Mucosa of gallbladder (tissue), 1 donor: Measurements from ENCODE around the gene FGF18. TPM values are rescaled to one million over a fixed set of nuclear protein-coding genes. Genes with fewer than 3 reads are reported as not detected.
"Not testable (repeated sequence)": the region's sequence is repeated elsewhere in the genome, so short reads cannot be mapped to it uniquely, and the experiment has no call there.

Source experiments
- DNase-seq: peaks from one replicate; pipeline ENCODE4 v3.0.0-alpha.2; 2020; ENCODE audit warnings: low spot score
- total RNA-seq: library from RNA; stranded (reverse); gene quantifications from one replicate; pipeline ENCODE4 v1.2.1, GENCODE V29; 2021
- donor health status: DM: no; HTN: no; CAD: no.

FGF18 gene
- total RNA-seq, result 0.63 TPM

GRCh38 chr5:171418982-171419687 lies at the start of gene FGF18:
Gene FGF18, plus strand, starts transcription at chr5:171419647. Its CDS starts 553 bp downstream, at chr5:171420200.
- no peak for DNase-seq

GRCh38 chr5:171369898-171370297 lies 49.5 kb upstream of the FGF18 start:
- DNase-seq, result no peak

DNA sequence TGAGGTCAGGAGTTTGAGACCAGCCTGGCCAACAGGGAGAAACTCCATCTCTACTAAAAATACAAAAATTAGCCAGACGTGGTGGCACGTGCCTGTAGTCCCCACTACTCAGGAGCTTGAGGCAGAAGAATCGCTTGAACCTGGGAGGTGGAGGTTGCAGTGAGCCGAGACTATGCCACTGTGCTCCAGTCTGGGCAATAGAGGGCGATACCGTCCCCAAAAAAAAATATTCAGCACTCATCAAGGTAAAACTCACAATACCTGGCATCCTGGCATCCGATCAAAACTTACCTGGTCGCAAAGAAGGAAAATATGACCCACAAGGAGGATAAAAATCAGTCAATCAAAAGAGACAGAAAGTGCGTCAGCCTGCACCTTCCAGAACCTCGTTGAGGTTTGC lies 48.6 kb upstream of the FGF18 start:
- not testable (repeated sequence) for DNase-seq

DNA sequence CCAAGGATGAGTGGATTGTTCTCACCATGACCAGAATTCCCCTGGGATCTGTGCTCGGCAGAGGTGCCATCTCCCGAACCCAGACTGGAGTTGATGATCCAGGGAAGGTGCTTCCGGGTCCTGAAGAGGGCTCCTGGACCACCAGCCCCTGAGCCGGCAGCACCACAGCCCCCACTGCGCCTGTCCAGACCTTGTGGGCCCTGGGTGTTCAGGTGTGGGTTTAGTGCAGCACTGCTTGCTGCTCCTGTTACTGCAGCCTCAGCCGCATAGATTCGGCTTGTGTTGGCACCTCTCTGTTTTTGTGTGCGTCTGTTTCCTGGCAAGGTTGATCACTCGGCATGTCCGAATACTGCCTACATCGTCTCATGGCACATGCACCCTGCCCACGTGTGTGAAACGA lies 48.1 kb upstream of the FGF18 start:
- no peak for DNase-seq

GRCh38 chr5:171379961-171380360 lies 39.5 kb upstream of the FGF18 start:
- no peak for DNase-seq

DNA sequence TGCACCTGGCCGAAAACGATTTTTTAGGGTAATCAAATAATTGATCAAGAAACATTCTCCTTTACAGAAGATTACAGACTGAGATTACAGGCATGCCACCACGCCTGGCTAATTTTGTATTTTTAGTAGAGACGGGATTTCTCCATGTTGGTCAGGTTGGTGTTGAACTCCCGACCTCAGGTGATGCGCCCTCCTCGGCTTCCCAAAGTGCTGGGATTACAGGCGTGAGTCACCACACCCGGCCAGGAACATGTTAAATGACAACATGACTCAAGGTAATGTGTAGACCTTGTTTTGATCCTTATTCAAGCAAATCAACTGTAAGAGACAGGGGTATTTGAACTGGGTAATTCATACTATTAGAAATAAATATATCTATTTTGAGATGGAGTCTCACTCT lies 35.0 kb upstream of the FGF18 start:
- not testable (repeated sequence) for DNase-seq

- DNase-seq, result not testable (repeated sequence)
These were observed 34.4 kb upstream of the FGF18 start for GRCh38 chr5:171384999-171385398.

DNA sequence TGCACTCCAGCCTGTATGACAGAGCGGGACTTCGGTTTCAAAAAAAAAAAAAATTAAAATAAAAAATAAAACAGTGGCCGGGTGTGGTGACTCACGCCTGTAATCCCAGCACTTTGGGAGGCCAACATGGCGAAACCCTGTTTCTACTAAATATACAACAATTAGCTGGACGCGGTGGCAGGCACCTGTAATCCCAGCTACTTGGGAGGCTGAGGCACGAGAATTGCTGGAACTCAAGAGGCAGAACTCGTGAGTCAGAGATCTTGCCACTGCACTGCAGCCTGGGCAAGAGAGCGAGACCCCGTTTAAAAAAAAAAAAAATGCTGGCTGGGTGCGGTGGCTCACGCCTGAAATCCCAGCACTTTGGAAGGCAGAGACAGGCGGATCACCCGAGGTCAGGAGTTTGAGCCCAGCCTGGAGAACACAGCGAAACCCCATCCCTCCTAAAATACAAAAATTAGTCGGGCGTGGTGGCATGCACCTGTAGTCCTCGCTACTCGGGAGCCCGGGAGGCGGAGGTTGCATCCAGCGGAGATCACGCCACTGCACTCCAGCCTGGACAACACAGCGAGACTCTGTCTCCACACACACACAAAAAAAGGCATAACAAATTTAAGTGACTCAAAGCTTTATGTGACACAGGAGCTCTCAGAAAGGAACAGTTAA lies 33.3 kb upstream of the FGF18 start:
- DNase-seq, result no peak

GRCh38 chr5:171386861-171387344 lies 32.5 kb upstream of the FGF18 start:
- no peak for DNase-seq

DNA sequence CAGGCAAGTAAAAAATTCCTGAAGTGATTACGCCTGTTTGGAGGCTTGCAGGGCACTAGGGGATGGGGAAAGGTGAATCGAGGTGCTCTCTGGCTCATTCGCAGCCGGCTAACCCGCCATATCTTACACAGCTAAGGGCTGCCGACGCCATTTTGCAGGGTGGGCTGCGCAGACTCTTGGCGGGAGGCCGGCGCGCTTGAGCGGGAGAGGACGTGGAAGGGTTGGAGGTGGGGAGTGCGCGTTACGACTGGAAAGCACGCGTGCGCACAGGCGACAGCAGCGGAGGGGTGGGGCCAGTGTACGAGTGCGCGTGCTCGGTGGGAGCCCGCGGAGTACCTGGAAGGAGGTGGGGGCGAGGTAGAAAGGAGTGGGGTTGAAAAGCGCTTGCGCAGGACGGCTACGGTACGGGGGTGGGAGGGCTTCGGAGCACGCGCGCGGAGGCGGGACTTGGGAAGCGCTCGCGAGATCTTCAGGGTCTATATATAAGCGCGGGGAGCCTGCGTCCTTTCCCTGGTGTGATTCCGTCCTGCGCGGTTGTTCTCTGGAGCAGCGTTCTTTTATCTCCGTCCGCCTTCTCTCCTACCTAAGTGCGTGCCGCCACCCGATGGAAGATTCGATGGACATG lies 32.0 kb upstream of the FGF18 start, which contains the start of gene NPM1:
Gene NPM1 (plus strand): TSS at position 505 of the 625 bp plus-strand sequence. CDS start 100 bp downstream, at position 605.
- DNase-seq, result peak; percentile 97

- DNase-seq, result peak; percentile 75
These were observed 31.3 kb upstream of the FGF18 start for GRCh38 chr5:171387970-171388815.

DNA sequence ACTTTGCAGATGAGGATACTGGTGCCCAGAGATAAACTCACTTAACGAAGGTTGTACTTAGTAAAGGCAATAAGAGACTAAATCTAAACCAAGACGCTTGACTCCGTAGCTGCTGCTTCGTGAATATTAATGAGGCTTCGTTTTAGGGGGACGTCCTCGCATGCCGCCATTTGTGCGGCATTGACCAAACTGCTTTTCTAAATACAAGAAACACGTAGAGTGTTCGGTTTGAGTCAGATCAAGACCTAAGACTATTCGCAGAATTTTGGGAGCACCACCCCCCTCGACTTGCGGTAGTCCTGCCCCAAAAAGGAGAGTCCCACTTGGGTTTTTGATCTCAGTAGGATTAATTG lies 30.7 kb upstream of the FGF18 start:
- no peak for DNase-seq

DNA sequence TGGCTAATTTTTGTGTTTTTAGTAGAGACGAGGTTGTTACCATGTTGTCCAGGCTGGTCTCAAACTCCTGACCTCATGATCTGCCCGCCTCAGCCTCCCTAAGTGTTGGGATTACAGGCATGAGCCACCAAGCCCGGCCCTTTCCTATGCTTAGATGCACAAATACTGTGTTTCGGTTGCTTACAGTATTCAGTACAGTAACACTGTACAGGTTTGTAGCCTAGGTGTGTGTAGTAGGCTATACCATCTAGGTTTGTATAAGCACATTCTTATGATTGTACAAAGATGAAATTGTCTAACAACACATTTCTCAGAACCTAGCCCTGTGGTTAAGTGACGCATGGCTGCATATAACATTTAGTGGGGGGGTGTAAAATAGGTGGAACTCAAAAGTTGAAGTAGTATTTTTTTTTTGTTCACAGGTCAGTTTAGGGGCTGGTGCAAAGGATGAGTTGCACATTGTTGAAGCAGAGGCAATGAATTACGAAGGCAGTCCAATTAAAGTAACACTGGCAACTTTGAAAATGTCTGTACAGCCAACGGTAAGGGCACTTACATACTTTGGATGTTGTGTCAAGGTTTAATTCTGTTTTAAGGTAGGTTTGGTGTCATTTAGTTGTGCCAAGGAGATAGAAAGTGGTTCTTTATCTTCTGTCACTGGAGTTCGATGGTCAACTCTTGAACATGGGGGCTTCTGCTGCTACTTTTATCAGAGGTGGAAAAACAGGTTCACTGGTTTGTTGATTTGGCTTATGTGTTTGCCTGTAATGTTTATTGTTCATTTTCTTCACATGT lies 28.4 kb upstream of the FGF18 start:
- DNase-seq, result no peak

DNA sequence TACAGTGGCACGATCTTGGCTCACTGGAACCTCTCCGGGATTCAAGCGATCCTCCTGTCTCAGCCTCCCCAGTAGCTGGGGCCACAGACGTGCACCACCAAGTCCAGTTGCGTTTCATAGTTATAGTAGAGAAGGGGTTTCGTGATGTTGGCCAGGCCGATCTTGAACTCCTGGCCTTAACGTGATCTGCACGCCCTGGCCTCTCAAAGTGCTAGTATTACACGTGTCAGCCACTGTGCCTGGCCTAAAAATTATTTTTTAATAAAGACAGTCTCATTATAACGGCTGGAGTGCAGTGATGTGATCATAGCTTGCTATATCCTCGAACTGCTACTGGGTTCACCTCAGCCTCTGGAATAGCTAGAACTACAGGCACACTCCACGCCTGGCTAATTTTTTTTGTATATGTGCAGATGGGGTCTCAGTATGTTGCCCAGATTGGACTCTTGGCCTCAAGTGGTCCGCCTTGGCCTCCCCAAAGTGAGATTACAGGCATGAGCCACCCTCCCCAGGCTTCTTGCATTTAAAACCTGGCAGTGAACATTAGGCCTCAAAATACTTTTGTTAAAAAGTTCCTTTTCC lies 27.4 kb upstream of the FGF18 start:
- no peak for DNase-seq

DNA sequence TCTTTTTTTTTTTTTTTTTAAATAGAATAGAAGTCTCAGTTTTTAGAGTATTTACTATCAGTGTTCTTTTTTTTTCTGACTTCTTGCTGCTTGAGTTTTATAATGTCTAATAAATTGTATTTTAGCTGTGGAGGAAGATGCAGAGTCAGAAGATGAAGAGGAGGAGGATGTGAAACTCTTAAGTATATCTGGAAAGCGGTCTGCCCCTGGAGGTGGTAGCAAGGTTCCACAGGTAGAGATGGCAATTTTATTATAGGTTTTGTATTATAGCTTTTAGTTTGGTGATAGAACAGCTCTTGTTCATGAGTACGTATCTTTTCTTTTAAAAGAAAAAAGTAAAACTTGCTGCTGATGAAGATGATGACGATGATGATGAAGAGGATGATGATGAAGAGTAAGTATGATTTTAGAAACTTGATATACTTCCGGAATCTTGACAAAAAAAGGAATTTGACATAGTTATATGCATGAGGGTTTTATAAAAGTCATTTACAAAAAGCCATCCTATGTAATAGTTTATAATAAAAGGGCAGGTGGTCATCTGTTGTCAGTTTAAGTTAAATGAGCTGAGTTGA lies 26.8 kb upstream of the FGF18 start:
- DNase-seq, result no peak

- no peak for DNase-seq
These were observed 24.4 kb upstream of the FGF18 start for GRCh38 chr5:171395042-171395441.

DNA sequence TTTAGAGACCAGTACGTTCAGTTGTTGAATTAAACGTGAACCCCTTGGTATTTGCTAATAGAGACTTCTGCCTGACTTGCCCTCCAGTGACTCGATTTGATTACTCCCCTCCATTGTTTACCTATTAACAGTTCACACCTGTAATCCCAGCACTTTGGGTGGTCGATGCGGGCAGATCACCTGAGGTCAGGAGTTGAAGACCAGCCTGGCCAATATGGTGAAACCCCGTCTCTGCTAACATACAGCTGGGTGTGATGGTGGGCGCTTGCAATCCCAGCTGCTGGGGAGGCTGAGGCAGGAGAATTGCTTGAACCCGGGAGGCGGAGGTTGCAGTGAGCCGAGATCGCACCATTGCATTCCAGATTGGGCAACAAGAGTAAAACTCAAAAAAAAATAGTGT lies 22.9 kb upstream of the FGF18 start:
- not testable (repeated sequence) for DNase-seq

DNA sequence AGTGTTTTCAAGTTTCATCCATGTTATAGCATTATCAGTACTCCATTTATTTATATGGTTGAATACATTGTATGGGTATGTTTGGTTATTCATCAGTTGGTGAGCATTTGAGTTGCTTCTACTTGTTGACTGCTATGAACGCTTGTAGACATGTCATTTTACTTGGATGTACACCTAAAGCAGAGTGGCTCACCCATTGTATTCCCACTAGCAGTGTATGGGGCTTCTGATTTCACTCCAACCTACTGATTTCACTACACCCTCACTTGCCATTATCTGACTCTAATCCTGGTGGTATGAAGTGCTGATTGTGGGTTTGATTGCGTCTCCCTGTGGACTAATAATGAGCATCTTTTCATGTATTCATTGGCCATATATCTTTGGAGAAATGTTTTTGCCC lies 22.3 kb upstream of the FGF18 start:
- DNase-seq, result no peak

- DNase-seq, result no peak
These were observed 21.8 kb upstream of the FGF18 start for GRCh38 chr5:171397599-171397998.

- not testable (repeated sequence) for DNase-seq
These were observed 20.8 kb upstream of the FGF18 start for GRCh38 chr5:171398660-171399059.
